ENCODE measurements around the gene CACNA2D3. TPM values are rescaled to one million over a fixed set of nuclear protein-coding genes. Genes with fewer than 3 reads are reported as not detected.

Gene CACNA2D3
- total RNA-seq, 1 donor from 2014 or later: 6.3 TPM

- no peak for DNase-seq (ENCODE audit: low spot score)
Measured at GRCh38 chr3:54733106-54734006, 611.0 kb downstream of the CACNA2D3 start.

DNA sequence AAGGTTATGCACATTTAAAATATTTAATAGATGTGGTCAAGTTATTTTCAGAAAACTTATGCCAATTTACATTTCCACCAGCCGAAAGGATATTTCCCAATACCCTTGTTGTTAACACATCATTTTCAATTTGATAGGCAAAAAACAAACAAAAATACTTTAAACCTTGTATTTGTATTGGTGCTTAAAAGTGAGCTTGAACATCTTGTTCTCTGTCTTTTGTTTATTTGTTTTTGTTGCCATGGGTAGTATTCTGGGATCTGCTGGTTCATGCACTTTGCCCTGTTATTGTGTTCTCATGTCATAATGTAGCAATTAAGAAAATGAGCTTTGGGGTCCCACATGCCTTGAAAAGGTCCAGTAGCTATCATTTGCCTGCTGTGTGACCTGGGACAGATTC, 614.1 kb downstream of the CACNA2D3 start:
- DNase-seq (ENCODE audit: low spot score): no peak

GRCh38 chr3:54743755-54744154, 621.4 kb downstream of the CACNA2D3 start:
- DNase-seq (ENCODE audit: low spot score): no peak

DNA sequence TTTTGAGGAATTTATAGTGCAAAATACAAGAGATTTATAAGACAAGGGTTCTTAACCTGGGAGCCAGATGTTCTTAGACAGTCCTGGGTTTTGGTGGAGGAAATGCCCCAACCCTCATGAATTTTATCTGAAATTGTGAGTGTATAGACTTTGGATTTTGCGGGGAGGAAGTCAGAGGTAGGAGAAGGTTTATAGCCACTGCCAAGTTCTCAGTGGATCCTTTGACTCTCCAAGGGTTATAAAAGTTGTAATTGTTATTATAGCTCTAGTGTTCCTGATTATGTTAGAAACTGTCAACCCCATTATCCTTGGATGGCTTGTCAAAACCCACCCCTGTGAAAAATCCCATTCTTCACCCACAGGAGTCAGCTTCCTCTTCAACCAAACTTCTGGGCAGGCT, 621.9 kb downstream of the CACNA2D3 start:
- no peak for DNase-seq (ENCODE audit: low spot score)

GRCh38 chr3:54745843-54746242, 623.5 kb downstream of the CACNA2D3 start:
- peak; percentile 47 for DNase-seq (ENCODE audit: low spot score)

GRCh38 chr3:54746722-54747121, 624.4 kb downstream of the CACNA2D3 start:
- DNase-seq (ENCODE audit: low spot score): peak; percentile 65

DNA sequence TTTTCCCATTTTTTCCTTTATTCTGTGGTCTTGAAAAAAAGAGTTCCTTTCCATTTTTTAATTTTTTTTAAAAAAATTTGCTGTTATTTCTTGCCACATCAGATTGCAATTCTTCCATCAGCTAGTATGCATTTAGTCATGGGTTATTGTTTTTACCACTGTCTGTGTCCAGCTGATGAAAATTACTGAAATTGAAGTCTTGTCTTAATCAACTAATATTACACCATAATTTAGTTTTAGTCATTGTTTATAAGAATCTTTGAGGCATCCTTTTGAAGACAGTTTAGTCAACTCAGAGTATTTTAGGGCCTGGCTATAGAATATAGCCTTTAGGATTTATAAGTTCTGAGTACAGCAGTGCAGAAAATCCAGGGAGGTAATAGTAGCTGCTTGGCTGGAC, 633.4 kb downstream of the CACNA2D3 start:
- no peak for DNase-seq (ENCODE audit: low spot score)

DNA sequence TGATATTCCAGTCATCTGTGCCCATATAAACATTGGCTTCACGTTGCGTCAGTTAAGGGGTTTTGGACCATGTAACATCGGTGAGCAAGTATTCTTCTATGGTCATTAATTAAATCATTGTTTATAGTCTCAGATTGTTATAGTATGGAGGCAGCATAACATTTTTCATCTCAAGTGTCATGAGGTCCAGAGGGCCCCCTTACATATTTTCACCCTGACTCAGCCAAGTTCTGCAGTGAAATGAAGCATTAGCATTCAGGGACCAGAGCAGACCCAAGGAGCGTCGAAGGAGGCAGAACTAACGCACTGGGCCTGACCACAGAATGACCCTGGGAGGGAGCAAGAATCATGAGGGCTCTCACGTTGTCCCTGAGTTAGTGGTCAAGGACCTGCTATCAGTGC, 634.0 kb downstream of the CACNA2D3 start:
- DNase-seq (ENCODE audit: low spot score): peak; percentile 71

DNA sequence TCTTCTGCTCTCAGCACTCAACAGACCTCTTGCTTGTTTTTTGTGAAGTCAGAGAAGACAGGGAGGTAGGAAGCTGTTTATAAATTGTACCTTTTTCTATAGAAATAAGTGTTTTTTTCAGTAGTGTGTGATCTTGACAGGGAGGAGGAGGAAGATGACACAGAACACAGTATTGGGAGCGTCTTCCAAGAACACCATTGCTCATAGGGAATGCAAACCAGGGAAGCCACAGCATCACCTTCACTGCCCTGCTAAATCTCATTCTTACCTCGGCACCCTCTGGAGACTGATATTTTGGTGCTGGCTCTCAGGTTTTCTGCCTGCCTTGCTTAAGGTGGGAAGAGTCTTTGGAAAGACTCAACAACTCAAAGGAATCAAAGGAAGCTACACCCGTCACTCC, 636.1 kb downstream of the CACNA2D3 start:
- no peak for DNase-seq (ENCODE audit: low spot score)

DNA sequence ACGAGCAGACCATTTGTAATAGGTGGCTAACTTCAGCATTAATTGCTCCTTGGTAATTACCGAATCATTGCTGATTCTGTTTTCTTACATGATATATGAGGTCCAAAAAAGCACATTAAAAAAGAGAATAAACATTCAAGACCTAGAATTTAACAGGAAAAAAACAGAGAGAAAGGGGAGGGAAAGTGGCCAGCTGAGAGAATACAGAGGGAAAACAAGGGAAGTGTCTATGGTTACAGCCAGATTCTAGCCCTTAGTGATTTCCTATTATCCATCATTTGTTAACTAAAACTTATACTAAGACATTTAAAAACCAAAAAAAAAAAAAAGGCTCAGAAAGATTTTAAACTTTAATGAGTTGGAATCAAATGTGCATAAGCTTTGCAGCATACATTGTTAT, 636.8 kb downstream of the CACNA2D3 start:
- DNase-seq (ENCODE audit: low spot score): no peak

DNA sequence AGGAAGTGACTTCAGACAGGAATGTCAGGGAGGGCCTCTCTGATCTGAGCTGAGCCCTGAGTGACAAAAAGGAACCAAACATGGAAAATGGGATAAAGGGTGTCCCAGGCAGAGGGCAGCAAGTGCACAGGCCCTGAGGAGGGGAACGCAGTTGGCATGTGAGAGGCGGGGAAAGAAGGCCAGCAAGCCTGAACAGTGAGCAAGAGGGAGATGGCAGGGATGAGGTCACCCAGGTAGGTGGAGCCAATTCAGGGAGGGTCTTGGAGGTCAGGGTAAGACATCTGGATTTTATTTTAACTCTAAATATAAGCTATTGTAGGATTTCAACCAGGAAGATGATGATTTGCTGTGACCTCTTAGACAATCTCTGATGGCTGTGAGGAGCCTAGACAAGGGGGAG, 637.8 kb downstream of the CACNA2D3 start:
- DNase-seq (ENCODE audit: low spot score): no peak

GRCh38 chr3:54761637-54762036, 639.3 kb downstream of the CACNA2D3 start:
- DNase-seq (ENCODE audit: low spot score): no peak

DNA sequence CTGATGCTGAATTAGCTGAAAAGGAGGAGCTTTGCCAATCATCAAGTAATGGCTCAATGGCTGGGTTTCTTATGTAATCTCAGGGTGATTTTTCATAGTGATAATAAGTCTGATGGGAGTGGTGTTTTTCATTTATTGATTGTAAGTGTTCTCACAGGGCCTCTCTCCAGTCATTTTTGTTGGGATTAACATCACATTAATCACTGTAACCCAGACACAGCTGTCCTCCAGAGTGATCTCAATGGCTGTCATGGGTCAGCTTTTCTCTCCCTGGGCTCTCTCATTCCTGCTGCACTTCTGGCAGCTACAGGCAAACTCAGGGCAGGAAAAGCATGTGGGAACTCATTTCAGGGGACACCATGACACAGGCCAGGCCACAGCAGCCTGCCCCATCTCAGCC, 642.6 kb downstream of the CACNA2D3 start:
- no peak for DNase-seq (ENCODE audit: low spot score)

DNA sequence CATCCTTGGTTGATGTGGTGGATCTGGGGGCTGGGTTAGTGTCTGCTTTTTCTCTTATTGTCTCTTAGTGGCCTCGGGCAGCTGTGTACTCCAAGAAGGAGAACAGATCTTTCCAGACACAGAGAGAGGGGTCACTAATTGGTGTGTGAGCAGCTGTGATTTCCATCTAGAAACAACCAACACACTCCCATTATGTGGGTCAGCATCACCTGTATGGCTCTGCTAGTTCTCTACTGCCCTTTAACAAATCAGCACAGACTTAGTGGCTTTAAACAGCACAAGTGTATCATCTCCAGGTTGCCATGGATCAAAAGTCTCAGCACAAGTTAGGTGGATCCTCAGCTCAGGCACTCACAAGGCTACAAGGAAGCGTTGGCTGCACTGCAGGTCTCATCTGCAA, 648.7 kb downstream of the CACNA2D3 start:
- no peak for DNase-seq (ENCODE audit: low spot score)

GRCh38 chr3:54772051-54772450, 649.7 kb downstream of the CACNA2D3 start:
- no peak for DNase-seq (ENCODE audit: low spot score)

GRCh38 chr3:54772746-54773145, 650.4 kb downstream of the CACNA2D3 start:
- no peak for DNase-seq (ENCODE audit: low spot score)

GRCh38 chr3:54773271-54773670, 650.9 kb downstream of the CACNA2D3 start:
- no peak for DNase-seq (ENCODE audit: low spot score)

DNA sequence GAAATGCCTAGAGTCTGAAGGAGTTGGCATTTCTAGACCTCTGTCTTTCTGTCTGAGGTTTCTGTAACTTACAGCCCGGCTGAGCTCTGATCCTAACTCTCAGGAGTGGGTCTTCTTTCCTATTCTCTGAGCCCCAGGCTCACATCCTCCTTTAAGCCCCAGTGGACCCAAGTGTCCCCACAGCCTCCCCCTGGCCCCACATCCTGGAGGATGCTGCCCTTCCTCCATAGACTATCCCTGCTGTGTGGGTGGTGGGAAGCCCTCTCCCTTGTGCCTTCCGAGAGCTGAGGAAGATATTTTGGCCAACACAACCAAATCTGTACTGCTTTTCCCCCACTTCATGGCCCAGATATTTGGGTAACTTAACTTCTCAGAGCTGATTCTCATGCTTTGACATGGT, 654.2 kb downstream of the CACNA2D3 start:
- DNase-seq (ENCODE audit: low spot score): no peak

DNA sequence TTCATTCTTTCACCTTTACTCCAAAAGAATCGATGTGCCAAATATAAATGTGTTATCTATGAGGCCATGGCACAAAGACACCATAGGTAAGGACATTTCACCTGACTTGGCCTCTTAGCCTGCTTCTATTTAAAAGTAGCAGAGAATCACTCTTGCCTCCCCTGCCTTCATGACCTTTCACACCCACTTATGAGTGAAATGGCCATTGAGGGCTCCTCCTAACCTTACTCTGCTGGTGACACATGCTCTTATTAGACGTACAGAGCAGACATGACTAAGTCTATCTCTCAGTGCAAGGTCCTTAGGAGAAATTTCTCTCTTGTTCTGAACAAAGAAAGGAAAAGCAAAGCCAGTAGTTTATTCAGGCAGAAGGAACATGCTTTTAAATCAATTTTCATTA, 654.8 kb downstream of the CACNA2D3 start:
- no peak for DNase-seq (ENCODE audit: low spot score)

- no peak for DNase-seq (ENCODE audit: low spot score)
Measured at GRCh38 chr3:54780336-54780735, 658.0 kb downstream of the CACNA2D3 start.

DNA sequence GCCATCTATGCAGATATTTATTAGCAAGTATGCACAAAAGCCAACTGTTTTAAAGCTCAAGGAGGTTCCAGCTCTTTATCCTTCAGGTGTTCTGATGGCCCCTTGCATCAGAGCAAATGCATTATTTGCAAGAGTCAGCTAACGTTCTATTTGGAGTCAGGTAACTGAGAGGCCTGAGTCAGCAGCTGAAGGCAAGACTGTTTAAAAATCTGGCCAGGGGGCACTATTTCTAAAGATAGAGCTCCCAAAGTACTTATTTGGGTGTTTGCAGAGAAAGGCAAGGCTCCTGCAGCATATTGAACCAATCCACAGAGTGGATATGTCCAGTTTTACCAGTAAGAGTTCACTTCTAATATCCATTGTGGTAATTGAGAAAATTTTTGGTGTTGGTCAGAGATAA, 659.4 kb downstream of the CACNA2D3 start:
- DNase-seq (ENCODE audit: low spot score): no peak

- DNase-seq (ENCODE audit: low spot score): peak; percentile 55
Measured at GRCh38 chr3:54783611-54784010, 661.3 kb downstream of the CACNA2D3 start.

GRCh38 chr3:54784021-54784420, 661.7 kb downstream of the CACNA2D3 start:
- no peak for DNase-seq (ENCODE audit: low spot score)

- no peak for DNase-seq (ENCODE audit: low spot score)
Measured at GRCh38 chr3:54785976-54786375, 663.6 kb downstream of the CACNA2D3 start.
